ENCODE results near the gene CEACAM19. TPM values are rescaled to one million over a fixed set of nuclear protein-coding genes. Genes with fewer than 3 reads are reported as not detected.
"Not testable (repeated sequence)": the region's sequence is repeated elsewhere in the genome, so short reads cannot be mapped to it uniquely, and the experiment has no call there.

CEACAM19 gene
- total and polyA plus RNA-seq, 2 of the 13 experiments (the other 11 are each of a cell fraction or from before 2014, with no cell fraction given), result 1.3 to 4.0 TPM

GRCh38 chr19:44624840-44625354 lies 46.4 kb upstream of the CEACAM19 start:
- intact Hi-C loops (cut with micrococcal nuclease; ENCODE audit: unreplicated experiment), result no loop called here
- no peak for FAIRE-seq
- ChIA-PET POLR2A (interaction anchor here (1.4 to 6.0 kb wide), 2 partner anchors 10 to 11 kb away, joined by 5 to 87 read pairs; partner anchors contain the start of gene IGSF23), CTCF (ENCODE audit: low intra/inter-chr PET ratio, low total read pairs) (no interaction called here)
- in situ Hi-C loops (cut with HindIII; ENCODE audit: extremely low pct_ligation_motif_present, low pct_unique_long_range_greater_than_20kb), result no loop called here
- H3K4me2 ChIP-seq (ENCODE audit: low read depth, low read length), result no peak overlapping the region
- 97% methylated on average over 4 of the region's 4 CpGs for WGBS (ENCODE audit: low lambda C conversion rate)
- no peaks in the 10 kb centered on the region for H4K20me1 ChIP-seq (ENCODE audit: insufficient read depth, low read length)
- no peak overlapping the region for H2AFZ ChIP-seq (ENCODE audit: low read length)
- no peak overlapping the region for H3K4me3 ChIP-seq (replicated peaks in 1 of 3; ENCODE audit: insufficient read depth in 1 of 3, low read depth in 2 of 3, low read length in 3 of 3)
- BruUV-seq (replicated peaks), result no TSS peak
- no peak overlapping the region for H3K9ac ChIP-seq (ENCODE audit: insufficient read depth, low read depth, low read length)
- no peaks in the 10 kb centered on the region for H3K79me2 ChIP-seq (ENCODE audit: insufficient read depth, low read length)
- peak overlapping the region; percentile 69 for H3K27ac ChIP-seq (ENCODE audit: extremely low read length, insufficient read depth, low read length)
- H3K4me1 ChIP-seq (ENCODE audit: insufficient read depth, low read length), result peaks cover 64% of the 10 kb centered on the region
- no peak for ATAC-seq
- DNase-seq (ENCODE audit: low spot score), result no peak
- H3K36me3 ChIP-seq (replicated peaks in 1 of 2; ENCODE audit: control insufficient read depth in 1 of 2, insufficient read depth in 2 of 2, low read length in 2 of 2), result peaks cover 3 to 14% of the 10 kb centered on the region in 2 experiments; a peak in 4 of 5 replicates
- no peak for TF ChIP-seq HOXA9 (CRISPR knock-in tag; IDR thresholded peaks at IDR 0.05; ENCODE audit: borderline replicate concordance)
- no peak for TF ChIP-seq ZNF629 (CRISPR knock-in tag; conservative IDR thresholded peaks at IDR 0.05)
- TF ChIP-seq ZFAT (CRISPR knock-in tag; conservative IDR thresholded peaks at IDR 0.05), result no peak
- no peak for TF ChIP-seq ZNF775 (CRISPR knock-in tag; IDR thresholded peaks at IDR 0.05; ENCODE audit: borderline replicate concordance)
- no peak for TF ChIP-seq HDAC1 (CRISPR knock-in tag; IDR thresholded peaks at IDR 0.05)
- no peak for TF ChIP-seq ATAD3A (CRISPR knock-in tag; IDR thresholded peaks at IDR 0.05)
- H3K9me3 ChIP-seq (ENCODE audit: low read length), result no peaks in the 10 kb centered on the region
- H3K27me3 ChIP-seq (ENCODE audit: control insufficient read depth in 1 of 2, insufficient read depth in 2 of 2, low read length in 2 of 2), result no peaks in the 10 kb centered on the region

GRCh38 chr19:44625637-44626036 lies 45.6 kb upstream of the CEACAM19 start:
- in situ Hi-C loops (cut with HindIII; ENCODE audit: extremely low pct_ligation_motif_present, low pct_unique_long_range_greater_than_20kb); CTCF ChIA-PET (ENCODE audit: low intra/inter-chr PET ratio, low total read pairs); ATAC-seq; H3K27me3 ChIP-seq (ENCODE audit: control insufficient read depth in 1 of 2, insufficient read depth in 2 of 2, low read length in 2 of 2); H3K9ac ChIP-seq (ENCODE audit: insufficient read depth, low read depth, low read length); H3K4me3 ChIP-seq (replicated peaks in 1 of 3; ENCODE audit: insufficient read depth in 1 of 3, low read depth in 2 of 3, low read length in 3 of 3); DNase-seq (ENCODE audit: low spot score); H4K20me1 ChIP-seq (ENCODE audit: insufficient read depth, low read length); H3K79me2 ChIP-seq (ENCODE audit: insufficient read depth, low read length); FAIRE-seq; BruUV-seq (replicated peaks); H3K9me3 ChIP-seq (ENCODE audit: low read length); H3K4me2 ChIP-seq (ENCODE audit: low read depth, low read length); intact Hi-C loops (cut with micrococcal nuclease; ENCODE audit: unreplicated experiment); H2AFZ ChIP-seq (ENCODE audit: low read length): not testable (repeated sequence)
- TF ChIP-seq ZNF431 (CRISPR knock-in tag; IDR thresholded peaks at IDR 0.05; ENCODE audit: borderline replicate concordance, low read depth), result peak; percentile 51; the same call in 1 of the 2 replicates
- TF ChIP-seq ZNF430 (CRISPR knock-in tag; IDR thresholded peaks at IDR 0.05), result peak; percentile 77; the same call in 1 of the 2 replicates
- TF ChIP-seq ZSCAN5A (CRISPR knock-in tag; IDR thresholded peaks at IDR 0.05; ENCODE audit: borderline replicate concordance), result 0 out of 2 replicates have a peak, but pooled peaks have one; percentile 40
- 0 out of 2 replicates have a peak, but pooled peaks have one; percentile 13 for TF ChIP-seq ZNF710 (CRISPR knock-in tag; IDR thresholded peaks at IDR 0.05; ENCODE audit: borderline replicate concordance)
- POLR2A ChIA-PET, result interaction anchor here (0.6 to 6.0 kb wide), 7 partner anchors 9 to 53 kb away, joined by 3 to 87 read pairs (median 5); partner anchors contain the start of genes IGSF23 and PVR
- H3K36me3 ChIP-seq (replicated peaks in 1 of 2; ENCODE audit: control insufficient read depth in 1 of 2, insufficient read depth in 2 of 2, low read length in 2 of 2), result peaks cover 5 to 21% of the 10 kb centered on the region in 2 experiments; a peak in 4 of 5 replicates
- 81% methylated on average over 4 of the region's 4 CpGs for WGBS (ENCODE audit: low lambda C conversion rate)
- H3K4me1 ChIP-seq (ENCODE audit: insufficient read depth, low read length), result peaks cover 62% of the 10 kb centered on the region
- peak overlapping the region; percentile 69 for H3K27ac ChIP-seq (ENCODE audit: extremely low read length, insufficient read depth, low read length)
